GM12878 (cell line): ENCODE results near the gene ZCWPW2. TPM values are rescaled to one million over a fixed set of nuclear protein-coding genes. Genes with fewer than 3 reads are reported as not detected.
A peak's percentile ranks its signal among the peaks of the same experiment; 100 is the strongest.

ENCODE experiments used
- ATAC-seq: fragments of 200-7000 bp; cut with Tn5 transposase; 3 replicates; pipeline ENCODE4 v1.9.1; 2020; ENCODE audit warnings: mild to moderate bottlenecking, moderate library complexity
- BruUV-seq: library from RNA; stranded (reverse); fragments of 400-500 nt; replicated peaks from 2 replicates; lab custom pipeline; 2021; lab: Mats Ljungman, UMichigan
- CTCF ChIA-PET: fragments of 300-600 bp; sonication (Branson Sonifier 250); formaldehyde crosslinking; extraction: SDS; loops from one replicate; lab custom pipeline; 2021; ENCODE audit warnings: inconsistent platforms; lab: Yijun Ruan, JAX
- POLR2A ChIA-PET: fragments of 350-600 bp; formaldehyde crosslinking; extraction: SDS; loops from one replicate; lab custom pipeline; 2021; ENCODE audit warnings: inconsistent platforms; lab: Charles Lee
- RAD21 ChIA-PET: fragments of 300-600 bp; sonication (Branson Sonifier 250); formaldehyde crosslinking; loops from one replicate; lab custom pipeline; 2023; ENCODE audit warnings: antibody characterized with exemption; ENCODE audit not compliant: unreplicated experiment; lab: Charles Lee
- SMC1A ChIA-PET: fragments of 300-600 bp; sonication (Branson Sonifier 250); formaldehyde crosslinking; loops from one replicate; lab custom pipeline; 2023; ENCODE audit not compliant: unreplicated experiment, uncharacterized antibody; lab: Charles Lee
- DNase-seq: peaks from one replicate; pipeline ENCODE4 v3.0.0-alpha.2; 2011; ENCODE audit warnings: low read depth, low spot score
- FAIRE-seq: peaks from 3 replicates; lab custom pipeline; 2011; peaks lifted over from hg19 to GRCh38; lab: Jason Lieb, UNC
- H2AFZ ChIP-seq: 2 replicates; pipeline ENCODE4 v1.6.0; 2011; ENCODE audit warnings: low read depth, low read length, control low read depth; ENCODE audit not compliant: control insufficient read depth
- H3K27ac ChIP-seq: 2 replicates; pipeline ENCODE4 v1.5.1; 2011; ENCODE audit warnings: control low read depth; ENCODE audit not compliant: control insufficient read depth, insufficient read depth
- H3K27me3 ChIP-seq, 2 experiments: replicated peaks in 1 of 2; 2 replicates each; pipeline versions ENCODE4 v1.6.0 to v1.6.1; 2011; ENCODE audit warnings: low read length in 1 of 2; ENCODE audit not compliant: control insufficient read depth in 2 of 2, insufficient read depth in 2 of 2
- H3K36me3 ChIP-seq, 2 experiments: 2 replicates each; pipeline ENCODE4 v1.5.1; 2011; ENCODE audit warnings: low read length in 1 of 2; ENCODE audit not compliant: control insufficient read depth in 2 of 2, insufficient read depth in 2 of 2
- H3K4me1 ChIP-seq: 2 replicates; pipeline ENCODE4 v1.6.1; 2011; ENCODE audit warnings: mild to moderate bottlenecking, low read length, moderate library complexity, mixed read lengths; ENCODE audit not compliant: control insufficient read depth, insufficient read depth
- H3K4me2 ChIP-seq: 2 replicates; pipeline ENCODE4 v1.6.0; 2011; ENCODE audit warnings: control low read depth; ENCODE audit not compliant: control insufficient read depth, insufficient read depth
- H3K4me3 ChIP-seq: fragments of 200-600 bp; sonication (generic); 2 replicates; pipeline ENCODE4 v1.5.1; 2016
- H3K79me2 ChIP-seq: 2 replicates; pipeline ENCODE4 v1.6.0; 2011; ENCODE audit warnings: low read length; ENCODE audit not compliant: control insufficient read depth, insufficient read depth
- H3K9ac ChIP-seq: 2 replicates; pipeline ENCODE4 v1.8.0; 2011; ENCODE audit warnings: low read length, control low read depth, mixed read lengths; ENCODE audit not compliant: control insufficient read depth, insufficient read depth
- H3K9me3 ChIP-seq: replicated peaks from 3 replicates; pipeline ENCODE4 v1.5.1; 2011; ENCODE audit warnings: mild to moderate bottlenecking, low read length; ENCODE audit not compliant: control insufficient read depth, insufficient read depth
- H4K20me1 ChIP-seq: 2 replicates; pipeline ENCODE4 v1.6.0; 2011; ENCODE audit not compliant: control insufficient read depth, insufficient read depth
- DPF2 ChIP-seq: fragments of 450-650 bp; IDR thresholded peaks from 2 replicates; pipeline ENCODE4 v1.6.1; 2017; ENCODE audit warnings: mild to moderate bottlenecking
- E2F4 ChIP-seq: IDR thresholded peaks from 2 replicates; pipeline ENCODE4 v1.6.1; 2012; ENCODE audit warnings: low read depth, low read length, improper control_type of control experiment
- EED ChIP-seq: sonication (generic); IDR thresholded peaks from 2 replicates; pipeline ENCODE4 v1.6.1; 2016; ENCODE audit warnings: antibody characterized with exemption, low read depth
- FOXK2 ChIP-seq: fragments of 450-650 bp; IDR thresholded peaks from 2 replicates; pipeline ENCODE4 v1.6.1; 2017; ENCODE audit warnings: mild to moderate bottlenecking, moderate library complexity
- KDM1A ChIP-seq: fragments of 200-600 bp; sonication (generic); IDR thresholded peaks from 2 replicates; pipeline ENCODE4 v1.6.1; 2016; ENCODE audit warnings: borderline replicate concordance
- MTA3 ChIP-seq: IDR thresholded peaks from 2 replicates; pipeline ENCODE4 v1.6.1; 2012; ENCODE audit warnings: low read length, inconsistent platforms, borderline replicate concordance
- NRF1 ChIP-seq: conservative IDR thresholded peaks from 2 replicates; pipeline ENCODE4 v1.6.1; 2011; ENCODE audit warnings: mild to moderate bottlenecking, low read depth, low read length, improper control_type of control experiment
- RELA ChIP-seq: fragments of 450-650 bp; IDR thresholded peaks from 2 replicates; pipeline ENCODE4 v1.8.0; 2014; ENCODE audit warnings: borderline replicate concordance; ENCODE audit not compliant: partially characterized antibody
- REST ChIP-seq: IDR thresholded peaks from 2 replicates; pipeline ENCODE4 v1.6.1; 2012; ENCODE audit warnings: mild to moderate bottlenecking, low read depth, low read length
- ZNF274 ChIP-seq: IDR thresholded peaks from one replicate; pipeline ENCODE4 v1.8.0; 2011; ENCODE audit not compliant: insufficient read length, insufficient read depth
- ZNF687 ChIP-seq: fragments of 450-650 bp; IDR thresholded peaks from 2 replicates; pipeline ENCODE4 v1.6.1; 2017; ENCODE audit warnings: mild to moderate bottlenecking, moderate library complexity
- in situ Hi-C: fragments of 300-500 bp; cut with MboI; formaldehyde crosslinking; loops from 9 replicates; pipeline ENCODE4 v1.14.3; 2018; ENCODE audit warnings: mixed read lengths
- intact Hi-C: fragments of 100-400 bp; cut with micrococcal nuclease; formaldehyde crosslinking; loops from one replicate; pipeline ENCODE4 v1.14.2; 2022; ENCODE audit not compliant: unreplicated experiment
- polyA plus RNA-seq, 11 experiments: library from polyadenylated mRNA; depleted of rRNA in 4 of 11; unstranded in 6 of 11; stranded (reverse) in 5 of 11; fragments of >200 nt; fragmentation: Nextera tagmentation in 4 of 11; fragmentation: Illumina TruSeq in 1 of 11; extraction: Ambion mirVana in 4 of 11; extraction: Trizol in 1 of 11; gene quantifications; 1 replicate in 1 of 11; 2 replicates in 10 of 11; pipeline versions ENCODE4 v1.2.1 to v1.2.3, GENCODE V29; 2011 to 2016; ENCODE audit warnings: inconsistent platforms in 2 of 11, missing spikeins in 2 of 11, low read depth in 1 of 11
- total RNA-seq, 4 experiments: library from RNA; depleted of rRNA in 3 of 4; stranded (reverse); fragments of >200 nt in 3 of 4; fragmentation: Illumina TruSeq in 1 of 4; extraction: Trizol in 1 of 4; gene quantifications; 2 replicates each; pipeline versions ENCODE4 v1.2.1 to v1.2.3, GENCODE V29; 2013 to 2021

Gene ZCWPW2
- total and polyA plus RNA-seq, 10 of the 15 experiments (the other 5 are each of a cell fraction or from before 2014, with no cell fraction given): 0.09 to 0.38 (median 0.22) TPM; not detected in 3

GRCh38 chr3:28343144-28343543 is 5.4 kb upstream of the ZCWPW2 start:
- Histone ChIP-seq H3K27ac (no peak overlapping the region), H3K79me2 (peaks cover 54% of the 10 kb centered on the region), H3K4me2 (peak overlapping the region; percentile 27; the same call in 1 of the 2 replicates), H3K9me3 (no peaks in the 10 kb centered on the region), H3K4me1 (no peaks in the 10 kb centered on the region), H4K20me1 (no peaks in the 10 kb centered on the region), H3K9ac (no peak overlapping the region), H3K4me3 (no peak overlapping the region), H3K27me3 (no peaks in the 10 kb centered on the region), H3K36me3 (no peaks in the 10 kb centered on the region), H2AFZ (no peak overlapping the region)
- peak; percentile 13 for ATAC-seq
- ChIA-PET RAD21 (interaction anchor here (1.0 to 3.6 kb wide), 5 partner anchors 16 to 631 kb away, joined by 3 to 44 read pairs (median 5); no protein-coding TSS in a partner anchor), POLR2A (interaction anchor here (0.7 kb wide), 1 partner anchor 631 kb away, joined by 5 read pairs; no protein-coding TSS in a partner anchor), CTCF (interaction anchor here (1.5 to 3.6 kb wide), 4 partner anchors 7 to 634 kb away, joined by 3 to 35 read pairs (median 14); no protein-coding TSS in a partner anchor), SMC1A (interaction anchor here (1.0 to 4.7 kb wide), 4 partner anchors 10 to 631 kb away, joined by 3 to 37 read pairs (median 16); no protein-coding TSS in a partner anchor)
- no peak for FAIRE-seq
- intact Hi-C loops: loop anchor here (10.0 kb wide), 1 partner anchor 858 kb away; the partner anchor contains the start of gene SLC4A7
- DNase-seq: no peak
- in situ Hi-C loops: loop anchor here (10.0 to 25.0 kb wide), 2 partner anchors 858 to 1206 kb away; partner anchors contain the start of gene SLC4A7
- TF ChIP-seq E2F4 (no peak), NRF1 (no peak), KDM1A (no peak), MTA3 (no peak), DPF2 (no peak), RELA (no peak), FOXK2 (no peak), EED (no peak), REST (no peak), ZNF274 (no peak), ZNF687 (no peak)
- BruUV-seq: no TSS peak
